GM21528 (cell line): ENCODE data around the gene BLM.
A peak's percentile ranks its signal among the peaks of the same experiment; 100 is the strongest.
"Not testable (repeated sequence)": the region's sequence is repeated elsewhere in the genome, so short reads cannot be mapped to it uniquely, and the experiment has no call there.

ENCODE experiments used
- ATAC-seq: cut with Tn5 transposase; IDR thresholded peaks from one replicate; pipeline ENCODE4 v1.9.1; 2021; ENCODE audit warnings: mild to moderate bottlenecking, moderate library complexity; ENCODE audit not compliant: unreplicated experiment, low FRiP score

BLM gene

DNA sequence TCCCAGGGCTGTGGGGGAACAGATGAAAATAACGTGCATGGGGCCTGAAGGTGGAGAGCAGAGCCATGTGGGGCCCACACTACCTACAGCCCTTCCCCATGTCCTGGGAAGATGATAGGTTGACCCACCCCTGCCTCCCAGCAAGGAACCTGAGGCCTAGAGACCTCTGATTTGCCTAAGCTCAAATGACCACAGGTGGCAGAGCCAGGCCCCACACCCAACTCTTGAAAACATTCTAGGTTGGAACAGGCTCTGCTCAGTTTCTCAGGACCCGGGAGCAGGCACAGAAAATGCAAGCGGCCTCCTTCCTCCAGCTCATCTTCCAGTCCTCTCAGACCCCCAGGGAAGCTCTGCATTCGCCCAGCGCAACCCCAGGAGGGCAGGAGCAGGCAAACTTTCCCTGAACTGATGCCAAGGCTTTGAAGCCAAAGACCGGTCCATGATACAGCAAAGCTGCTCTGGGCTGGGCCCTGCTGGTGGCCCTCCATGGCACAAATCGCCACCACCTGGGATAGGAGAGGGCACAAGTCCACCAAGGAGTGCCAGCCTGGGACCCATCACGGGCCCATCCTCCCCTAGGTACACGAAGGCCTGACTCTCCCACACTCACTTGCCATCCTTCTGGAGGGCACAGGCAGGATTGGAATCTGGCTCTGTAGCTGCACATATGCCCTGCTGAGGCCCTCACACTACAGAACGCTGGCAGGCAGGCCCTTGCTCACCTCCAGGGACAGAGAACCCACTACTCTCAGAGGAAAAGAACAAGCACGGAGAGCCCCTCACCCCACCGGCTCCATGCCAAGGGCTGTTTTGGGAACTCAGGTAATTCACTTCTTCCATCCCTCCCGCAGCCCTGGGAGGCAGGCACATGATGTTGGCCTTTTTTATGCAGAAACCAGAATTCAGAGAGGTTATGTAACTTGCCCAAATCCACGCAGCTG is 100.2 kb downstream of the BLM start:
- no peak for ATAC-seq

DNA sequence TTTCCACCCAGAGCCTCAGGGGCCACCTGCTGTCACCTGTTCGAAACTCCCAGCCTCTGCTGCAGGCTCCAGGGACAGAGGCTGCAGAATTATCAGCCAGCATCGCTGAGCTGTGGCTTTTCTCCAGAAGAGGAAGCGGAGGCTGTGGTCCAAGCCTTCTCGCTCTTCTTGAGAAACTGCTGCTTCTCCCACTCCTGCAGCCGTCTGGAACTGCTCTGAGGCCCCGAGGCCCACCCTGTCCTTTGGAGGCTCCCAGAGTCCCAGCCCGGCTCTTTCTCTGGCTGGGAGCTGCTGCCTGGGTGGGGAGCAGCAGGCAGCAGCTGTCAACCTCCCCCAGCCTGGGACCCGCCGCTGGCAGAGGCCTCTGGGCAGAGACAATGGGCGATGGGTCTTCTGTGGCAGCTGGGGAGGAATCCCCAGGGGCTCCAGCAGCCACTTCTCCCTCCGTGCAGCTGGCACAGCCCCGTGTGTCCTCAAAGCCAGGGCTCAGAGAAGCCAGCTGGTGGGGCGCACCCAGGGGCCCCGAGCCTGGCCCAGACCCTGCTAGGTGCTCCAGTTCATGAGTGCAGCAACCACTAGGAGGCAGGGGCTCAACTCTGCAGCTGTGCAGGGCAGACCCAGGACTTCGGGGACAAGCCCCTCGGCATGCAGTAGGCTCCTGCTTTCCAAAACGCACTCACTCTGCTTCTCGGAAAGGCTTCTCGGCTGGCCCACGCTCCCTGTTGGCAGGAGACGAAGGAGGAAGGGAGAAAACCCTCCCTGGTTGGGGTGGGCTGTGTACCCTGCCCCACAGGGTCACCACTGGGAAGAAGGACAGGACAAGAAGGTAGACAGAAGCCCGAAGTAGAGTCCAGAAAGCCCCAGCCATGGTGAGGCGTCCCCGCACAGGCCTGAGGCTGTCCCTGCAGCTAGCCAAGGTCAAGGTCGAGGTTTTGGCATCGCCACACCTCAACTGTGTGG is 101.4 kb downstream of the BLM start:
- ATAC-seq = no peak

DNA sequence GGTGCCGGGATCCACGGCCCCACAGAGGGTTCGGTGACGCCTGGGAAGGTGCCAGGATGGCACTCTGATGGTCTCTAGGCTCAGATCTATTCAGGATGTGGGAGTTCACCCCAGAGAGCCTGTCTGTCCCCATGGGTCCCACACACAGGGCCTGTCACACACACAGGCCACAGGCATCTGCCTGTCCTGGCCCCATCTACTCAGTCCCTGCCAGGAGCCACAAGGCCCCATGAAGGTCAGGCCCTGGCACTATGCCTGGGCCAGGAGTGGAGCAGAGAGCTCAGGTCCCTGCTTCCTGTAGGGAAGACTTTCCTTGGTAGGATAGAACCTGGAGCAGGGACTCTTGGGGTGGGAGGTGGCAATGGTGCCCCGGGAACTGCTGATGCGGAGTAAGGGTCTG is 102.2 kb downstream of the BLM start:
- no peak for ATAC-seq

DNA sequence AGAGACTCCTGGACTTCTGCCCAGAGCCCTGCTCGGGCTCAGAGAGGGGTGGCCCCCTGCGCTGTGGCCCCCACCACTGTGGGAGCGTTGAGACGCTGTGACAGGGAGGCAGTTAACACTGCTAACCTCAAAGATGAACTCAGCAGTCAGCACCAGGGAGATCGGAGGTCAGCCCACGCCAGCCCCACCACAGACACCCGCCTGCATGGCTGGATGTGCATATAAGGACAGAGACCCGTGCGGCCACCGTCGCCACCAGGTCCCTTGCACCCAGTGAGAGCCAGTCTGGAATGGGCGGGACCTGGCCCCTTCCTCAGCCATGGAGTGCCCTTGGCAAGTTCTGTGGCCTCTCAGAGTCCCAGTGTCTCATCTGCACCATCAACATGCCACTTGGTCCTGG is 102.7 kb downstream of the BLM start:
- ATAC-seq = no peak

DNA sequence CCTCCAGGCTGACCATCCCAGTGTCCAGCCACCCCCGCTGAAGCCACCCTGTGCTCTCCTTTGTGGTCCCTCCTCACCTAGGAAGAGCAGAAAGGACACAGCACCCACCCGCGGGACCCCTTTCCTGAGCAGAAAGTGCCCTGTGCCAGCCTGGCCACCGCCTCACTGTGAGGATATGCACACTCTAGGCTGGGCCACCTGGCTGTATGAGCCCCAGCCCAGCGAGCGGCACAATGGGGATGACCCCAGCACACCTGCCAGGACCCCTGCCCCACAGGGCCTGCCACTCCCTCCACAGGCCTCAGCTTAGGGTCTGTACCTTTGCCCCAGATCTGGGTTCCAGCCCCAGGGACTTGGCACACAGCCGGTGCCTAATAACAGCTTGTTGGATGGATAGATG is 103.3 kb downstream of the BLM start:
- ATAC-seq = no peak

DNA sequence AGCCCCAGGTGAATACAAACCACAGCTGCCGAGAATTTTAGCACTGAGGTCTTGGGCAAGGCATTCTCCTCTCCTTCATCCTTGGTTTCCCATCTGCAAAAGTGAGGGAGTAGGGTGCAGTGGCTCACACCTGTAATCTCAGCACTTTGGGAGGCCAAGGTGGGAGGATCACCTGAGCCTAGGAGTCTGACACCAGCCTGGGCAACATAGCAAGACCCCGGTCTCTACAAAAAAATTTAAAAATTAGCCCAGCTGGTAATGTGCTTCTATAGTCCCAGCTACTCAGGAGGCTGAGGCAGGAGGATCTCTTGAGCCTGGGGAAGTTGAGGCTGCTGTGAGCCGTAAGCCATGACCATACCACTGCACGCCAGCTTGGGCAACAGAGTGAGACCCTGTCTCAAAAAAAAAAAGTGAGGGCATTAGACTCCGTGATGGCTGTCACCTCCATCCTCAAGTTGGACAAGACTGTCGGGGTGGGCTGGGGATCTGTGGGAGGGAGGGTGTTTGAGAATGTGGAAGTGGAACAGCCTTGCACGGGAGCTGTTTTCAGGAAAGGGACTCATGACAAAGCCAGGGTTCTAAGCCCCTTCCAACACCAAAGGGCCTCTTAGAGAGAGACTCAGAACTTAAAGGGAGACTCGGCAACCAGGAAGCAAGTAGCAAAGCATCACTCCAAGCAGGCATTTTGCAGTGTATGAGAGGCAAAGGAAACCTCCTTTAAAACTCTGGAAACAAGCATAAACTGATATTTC is 105.2 kb downstream of the BLM start:
- ATAC-seq = no peak

DNA sequence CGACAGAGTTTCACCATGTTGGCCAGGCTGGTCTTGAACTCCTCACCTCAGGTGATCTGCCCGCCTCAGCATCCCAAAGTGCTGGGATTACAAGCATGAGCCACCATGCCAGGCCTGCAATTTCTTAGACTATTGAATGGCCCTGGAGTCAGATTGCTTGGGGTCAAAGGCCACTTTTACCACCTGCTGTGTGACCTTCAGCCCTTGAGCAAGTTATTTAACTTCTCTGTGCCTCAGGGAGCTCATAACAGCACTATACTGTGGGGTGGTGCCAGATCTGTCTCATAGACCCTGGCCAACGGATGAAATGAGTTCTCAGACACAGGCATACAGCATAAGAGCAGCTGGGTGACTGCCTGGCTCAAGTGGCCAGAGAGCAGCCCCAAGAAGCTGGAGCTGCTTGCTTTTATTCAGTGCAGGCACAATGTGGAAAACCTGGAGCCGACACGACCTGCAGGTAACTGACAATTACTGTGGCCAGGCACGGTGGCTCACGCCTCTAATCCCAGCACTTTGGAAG is 106.4 kb downstream of the BLM start:
- ATAC-seq = no peak

DNA sequence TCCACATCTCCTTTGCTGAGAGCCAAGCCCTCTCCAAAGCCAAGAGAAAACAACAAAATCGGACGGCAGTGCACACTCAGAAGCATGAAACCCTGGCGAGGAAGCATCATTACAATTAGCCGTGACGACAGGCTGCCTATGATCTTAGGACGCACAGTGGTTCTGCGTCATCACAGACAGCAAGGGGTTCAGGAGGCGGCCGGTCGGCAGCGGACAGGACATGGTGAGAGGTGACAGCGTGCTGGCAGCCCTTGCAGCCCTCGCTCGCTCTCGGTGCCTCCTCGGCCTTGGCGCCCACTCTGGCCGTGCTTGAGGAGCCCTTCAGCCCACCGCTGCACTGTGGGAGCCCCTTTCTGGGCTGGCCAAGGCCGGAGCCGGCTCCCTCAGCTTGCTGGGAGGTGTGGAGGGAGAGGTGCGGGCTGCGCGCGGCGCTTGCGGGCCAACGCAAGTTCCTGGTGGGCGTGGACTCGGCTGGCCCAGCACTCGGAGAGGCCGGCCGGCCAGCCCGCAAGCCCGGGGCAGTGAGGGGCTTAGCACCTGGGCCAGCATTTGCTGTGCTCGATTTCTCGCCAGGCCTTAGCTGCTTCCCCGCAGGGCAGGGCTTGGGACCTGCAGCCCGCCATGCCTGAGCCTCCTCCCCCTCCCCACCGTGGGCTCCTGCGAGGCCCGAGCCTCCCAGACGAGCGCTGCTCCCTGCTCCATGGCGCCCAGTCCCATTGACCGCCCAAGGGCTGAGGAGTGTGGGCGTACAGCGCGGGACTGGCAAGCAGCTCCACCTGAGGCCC is 108.2 kb downstream of the BLM start:
- not testable (repeated sequence) for ATAC-seq

DNA sequence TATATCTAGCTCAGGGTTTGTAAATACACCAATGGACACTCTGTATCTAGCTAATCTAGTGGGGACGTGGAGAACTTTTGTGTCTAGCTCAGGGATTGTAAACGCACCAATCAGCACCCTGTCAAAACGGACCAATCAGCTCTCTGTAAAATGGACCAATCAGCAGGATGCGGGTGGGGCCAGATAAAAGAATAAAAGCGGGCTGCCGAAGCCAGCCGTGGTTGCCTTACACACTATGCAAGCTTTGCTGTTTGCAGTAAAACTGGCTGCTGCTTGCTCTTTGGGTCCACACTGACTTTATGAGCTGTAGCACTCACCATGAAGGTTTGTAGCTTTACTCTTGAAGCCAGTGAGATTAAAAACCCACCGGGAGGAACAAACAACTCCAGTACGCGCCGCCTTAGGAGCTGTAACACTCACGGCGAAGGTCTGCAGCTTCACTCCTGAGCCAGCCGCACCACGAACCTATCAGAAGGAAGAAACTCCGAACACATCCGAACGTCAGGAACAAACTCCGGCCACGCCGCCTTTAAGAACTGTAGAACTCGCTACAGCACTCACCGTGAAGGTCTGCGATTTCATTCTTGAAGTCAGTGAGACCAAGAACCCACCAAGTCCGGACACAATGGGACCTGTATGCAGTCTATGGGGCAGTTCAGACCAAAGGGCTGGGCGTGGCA is 109.2 kb downstream of the BLM start:
- ATAC-seq = not testable (repeated sequence)

DNA sequence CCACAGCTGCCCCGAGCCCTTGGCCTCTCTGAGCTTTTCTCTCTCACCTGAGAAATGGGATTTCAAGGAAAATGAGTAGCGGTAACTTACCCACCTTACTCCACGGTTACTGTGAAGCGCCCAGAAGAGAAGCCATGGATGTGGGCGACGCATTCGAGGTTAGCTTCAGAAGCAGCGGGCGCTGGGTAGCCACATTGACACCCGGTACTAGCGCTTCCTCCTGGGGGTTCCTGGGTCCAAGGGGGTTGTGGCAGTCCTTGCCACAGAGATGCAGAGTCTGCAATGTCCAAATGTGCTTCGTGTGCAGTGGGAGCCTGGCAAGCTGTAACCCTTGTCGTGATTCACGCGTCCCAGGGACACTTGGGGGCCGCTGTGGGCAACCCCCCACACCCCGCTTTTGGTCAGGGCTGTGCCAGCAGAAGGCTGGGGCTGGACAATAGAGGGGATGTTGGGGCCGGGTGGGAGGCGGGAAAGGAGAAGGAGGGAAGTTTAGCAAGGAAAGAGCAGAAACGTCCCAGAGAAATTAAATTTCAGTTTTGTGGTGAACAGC is 109.8 kb downstream of the BLM start:
- ATAC-seq = no peak

DNA sequence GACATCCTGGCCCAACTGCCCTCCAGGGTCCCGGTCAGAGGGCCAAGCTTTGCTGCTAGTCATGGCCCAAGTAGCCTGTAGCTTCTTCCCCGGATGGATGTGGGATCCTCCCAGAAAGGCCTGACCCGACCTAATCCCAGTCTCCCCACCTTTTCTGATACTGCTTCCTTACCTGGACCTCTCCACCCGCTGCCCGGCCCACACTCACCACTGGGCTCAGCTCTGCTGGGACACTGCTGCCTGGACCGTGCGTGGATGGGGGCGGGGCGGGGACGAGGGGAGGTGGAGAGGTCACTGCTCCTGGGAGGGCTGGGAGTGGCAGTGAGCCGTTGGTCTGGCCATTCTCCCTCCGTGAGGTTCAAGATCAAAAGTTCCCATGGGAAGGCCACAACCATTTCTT is 111.0 kb downstream of the BLM start:
- no peak for ATAC-seq

DNA sequence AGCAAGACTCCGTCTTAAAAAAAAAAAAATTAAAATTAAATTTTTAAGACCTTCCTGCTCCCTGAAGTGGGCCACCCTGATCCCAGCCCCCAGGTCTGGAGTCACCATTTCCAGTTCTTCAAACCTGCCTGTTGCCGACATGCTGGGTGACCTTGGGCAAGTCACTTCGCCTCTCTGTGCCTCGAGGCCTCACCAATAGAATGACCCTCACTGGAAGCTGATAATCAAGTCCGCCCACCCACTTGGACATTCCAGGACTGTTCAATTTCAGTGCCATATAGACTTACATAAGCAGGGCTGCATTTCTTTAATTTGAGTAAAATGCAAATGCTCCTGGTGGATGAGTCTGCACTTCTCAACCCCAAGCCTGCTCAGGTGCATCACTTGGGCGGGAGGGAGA is 112.0 kb downstream of the BLM start:
- no peak for ATAC-seq

DNA sequence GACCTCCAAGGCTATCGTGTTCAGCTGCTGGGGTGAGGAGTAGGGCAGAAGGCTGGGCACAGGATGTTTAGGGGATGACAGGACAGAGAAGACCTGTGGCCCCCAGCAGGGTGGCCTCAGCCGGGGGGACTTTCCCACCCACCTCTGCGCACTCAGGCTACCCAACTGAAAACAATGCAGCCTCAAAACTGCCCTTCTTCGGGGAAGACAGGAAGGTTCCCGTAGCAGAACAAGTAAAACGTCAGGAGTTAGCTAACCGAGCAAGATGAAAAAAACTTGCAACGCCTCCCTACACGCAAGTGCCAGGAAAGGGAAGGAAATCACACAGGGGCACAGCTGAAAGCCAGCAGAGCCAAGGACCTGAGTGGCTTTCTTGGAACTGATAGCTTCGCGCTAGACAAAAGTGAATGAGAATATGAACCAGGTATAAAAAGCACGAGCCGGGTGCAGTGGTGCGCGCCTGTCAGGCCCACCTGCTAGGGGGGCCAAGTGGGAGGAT is 112.8 kb downstream of the BLM start:
- ATAC-seq = peak; percentile 52

DNA sequence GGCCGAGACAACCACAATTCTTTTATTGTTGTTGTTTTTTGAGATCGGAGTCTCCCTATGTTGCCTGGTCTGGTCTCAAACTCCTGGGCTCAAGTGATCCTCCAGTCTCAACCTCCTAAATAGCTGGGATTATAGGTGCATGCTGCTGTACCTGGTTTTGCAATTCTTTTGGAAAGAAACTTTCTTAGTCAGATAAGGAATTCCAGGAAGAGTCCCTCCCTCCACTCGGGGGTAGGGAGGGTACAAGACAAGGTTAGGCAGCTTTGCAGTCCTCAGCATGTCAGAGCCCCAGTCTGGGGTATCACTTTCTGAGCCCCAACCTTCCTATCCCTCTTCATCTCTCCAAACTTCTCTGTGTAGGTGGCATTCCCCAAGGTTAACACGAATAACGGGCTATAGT is 117.5 kb downstream of the BLM start:
- no peak for ATAC-seq

DNA sequence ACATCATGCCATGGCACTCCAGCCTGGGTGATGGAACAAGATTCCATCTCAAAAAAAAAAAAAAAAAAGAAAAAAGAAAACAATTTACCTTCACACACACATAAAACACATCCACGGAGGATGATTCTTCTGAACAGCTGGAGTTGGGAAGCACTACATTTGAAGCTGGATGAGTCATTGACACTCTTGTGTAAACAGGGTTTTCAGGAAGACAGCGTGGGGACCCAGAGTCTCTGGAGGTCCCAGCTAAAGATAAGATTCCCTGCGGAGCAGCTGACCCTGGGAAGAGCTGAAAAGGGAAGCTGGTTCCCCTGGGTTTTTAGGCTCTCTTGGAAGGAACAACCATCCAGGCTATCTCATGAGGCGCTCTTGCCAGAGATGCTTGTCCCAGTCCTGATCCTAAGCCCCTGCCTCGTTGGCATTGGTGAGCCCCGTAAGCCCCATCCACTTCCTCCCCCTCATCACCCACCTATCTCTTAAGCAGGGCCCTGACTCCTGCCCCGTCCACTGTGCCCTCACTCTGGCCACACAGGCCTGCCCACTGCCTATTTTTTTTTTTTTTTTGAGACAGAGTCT is 119.2 kb downstream of the BLM start:
- ATAC-seq = no peak

DNA sequence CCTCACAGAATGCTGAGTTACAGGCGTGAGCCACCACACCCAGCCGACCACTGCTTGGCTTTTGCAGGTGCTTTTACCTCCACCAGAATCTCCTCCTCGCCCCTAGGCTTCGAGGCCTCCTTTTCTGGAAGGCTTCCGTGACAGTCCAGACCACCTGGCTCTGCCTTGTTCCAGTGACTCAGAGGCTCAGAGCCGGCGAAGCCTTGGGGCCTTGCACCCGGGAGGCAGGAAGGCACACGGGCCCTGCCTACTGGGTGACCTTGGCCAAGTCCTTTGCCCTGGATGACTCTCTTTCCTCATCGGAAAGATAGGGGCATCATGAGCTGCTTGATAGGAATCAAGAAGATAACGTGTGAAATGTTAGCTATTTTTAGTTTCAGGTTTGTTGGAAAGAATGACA is 119.9 kb downstream of the BLM start:
- no peak for ATAC-seq

DNA sequence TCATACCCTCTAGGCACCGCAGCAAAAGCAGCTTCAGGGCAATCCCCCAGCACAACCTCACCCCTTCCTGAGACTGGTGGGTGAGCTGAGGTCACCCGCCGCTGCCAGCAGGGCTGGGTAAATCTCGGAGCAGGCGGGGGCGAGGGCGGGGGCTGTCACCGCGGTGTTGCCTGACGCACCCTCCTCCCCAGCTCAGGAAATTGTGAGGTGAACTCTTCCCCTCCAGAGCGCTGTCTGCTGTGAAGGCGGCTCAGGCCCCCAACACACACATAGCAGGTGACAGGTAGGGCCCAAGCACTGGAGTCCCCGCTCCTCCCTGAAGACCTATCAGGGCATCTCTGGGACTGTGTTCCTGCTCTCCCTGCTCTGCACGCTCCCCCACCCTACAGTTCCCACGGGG is 121.0 kb downstream of the BLM start:
- ATAC-seq = no peak

DNA sequence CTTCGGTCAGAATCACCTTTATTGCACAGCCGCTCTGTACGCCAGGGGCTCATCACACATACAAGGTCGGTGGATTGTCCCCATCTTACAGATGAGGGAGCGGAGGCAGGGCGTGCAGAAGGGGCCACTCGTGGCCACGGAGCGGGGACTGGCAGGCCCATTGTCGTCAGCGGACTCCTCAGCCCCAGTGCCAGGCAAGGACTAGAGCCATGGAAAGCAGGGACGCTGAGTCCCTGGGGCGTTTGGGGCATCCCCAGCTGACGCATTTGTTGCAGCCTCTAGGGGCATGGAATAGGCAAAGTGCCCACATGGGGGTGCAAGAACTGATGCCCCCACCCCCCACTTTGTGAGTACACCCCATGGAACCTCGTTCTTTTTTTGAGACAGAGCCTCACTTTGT is 121.4 kb downstream of the BLM start:
- ATAC-seq = no peak
